ENCODE results near the gene ORC4. TPM values are rescaled to one million over a fixed set of nuclear protein-coding genes. Genes with fewer than 3 reads are reported as not detected.

Gene ORC4
- total and polyA plus RNA-seq, 2 of the 8 experiments (the other 6 are each of a cell fraction or from before 2014, with no cell fraction given), result 22.7 to 63.7 TPM

GRCh38 chr2:147909178-147909577, 111.4 kb downstream of the ORC4 start (continued):
- TF ChIP-seq ASH2L (IDR thresholded peaks at IDR 0.05; ENCODE audit: low read length) (no peak), KDM4A (IDR thresholded peaks at IDR 0.05; ENCODE audit: low read depth, low read length, severe bottlenecking) (no peak)
- TF ChIP-seq, protein P1, sequence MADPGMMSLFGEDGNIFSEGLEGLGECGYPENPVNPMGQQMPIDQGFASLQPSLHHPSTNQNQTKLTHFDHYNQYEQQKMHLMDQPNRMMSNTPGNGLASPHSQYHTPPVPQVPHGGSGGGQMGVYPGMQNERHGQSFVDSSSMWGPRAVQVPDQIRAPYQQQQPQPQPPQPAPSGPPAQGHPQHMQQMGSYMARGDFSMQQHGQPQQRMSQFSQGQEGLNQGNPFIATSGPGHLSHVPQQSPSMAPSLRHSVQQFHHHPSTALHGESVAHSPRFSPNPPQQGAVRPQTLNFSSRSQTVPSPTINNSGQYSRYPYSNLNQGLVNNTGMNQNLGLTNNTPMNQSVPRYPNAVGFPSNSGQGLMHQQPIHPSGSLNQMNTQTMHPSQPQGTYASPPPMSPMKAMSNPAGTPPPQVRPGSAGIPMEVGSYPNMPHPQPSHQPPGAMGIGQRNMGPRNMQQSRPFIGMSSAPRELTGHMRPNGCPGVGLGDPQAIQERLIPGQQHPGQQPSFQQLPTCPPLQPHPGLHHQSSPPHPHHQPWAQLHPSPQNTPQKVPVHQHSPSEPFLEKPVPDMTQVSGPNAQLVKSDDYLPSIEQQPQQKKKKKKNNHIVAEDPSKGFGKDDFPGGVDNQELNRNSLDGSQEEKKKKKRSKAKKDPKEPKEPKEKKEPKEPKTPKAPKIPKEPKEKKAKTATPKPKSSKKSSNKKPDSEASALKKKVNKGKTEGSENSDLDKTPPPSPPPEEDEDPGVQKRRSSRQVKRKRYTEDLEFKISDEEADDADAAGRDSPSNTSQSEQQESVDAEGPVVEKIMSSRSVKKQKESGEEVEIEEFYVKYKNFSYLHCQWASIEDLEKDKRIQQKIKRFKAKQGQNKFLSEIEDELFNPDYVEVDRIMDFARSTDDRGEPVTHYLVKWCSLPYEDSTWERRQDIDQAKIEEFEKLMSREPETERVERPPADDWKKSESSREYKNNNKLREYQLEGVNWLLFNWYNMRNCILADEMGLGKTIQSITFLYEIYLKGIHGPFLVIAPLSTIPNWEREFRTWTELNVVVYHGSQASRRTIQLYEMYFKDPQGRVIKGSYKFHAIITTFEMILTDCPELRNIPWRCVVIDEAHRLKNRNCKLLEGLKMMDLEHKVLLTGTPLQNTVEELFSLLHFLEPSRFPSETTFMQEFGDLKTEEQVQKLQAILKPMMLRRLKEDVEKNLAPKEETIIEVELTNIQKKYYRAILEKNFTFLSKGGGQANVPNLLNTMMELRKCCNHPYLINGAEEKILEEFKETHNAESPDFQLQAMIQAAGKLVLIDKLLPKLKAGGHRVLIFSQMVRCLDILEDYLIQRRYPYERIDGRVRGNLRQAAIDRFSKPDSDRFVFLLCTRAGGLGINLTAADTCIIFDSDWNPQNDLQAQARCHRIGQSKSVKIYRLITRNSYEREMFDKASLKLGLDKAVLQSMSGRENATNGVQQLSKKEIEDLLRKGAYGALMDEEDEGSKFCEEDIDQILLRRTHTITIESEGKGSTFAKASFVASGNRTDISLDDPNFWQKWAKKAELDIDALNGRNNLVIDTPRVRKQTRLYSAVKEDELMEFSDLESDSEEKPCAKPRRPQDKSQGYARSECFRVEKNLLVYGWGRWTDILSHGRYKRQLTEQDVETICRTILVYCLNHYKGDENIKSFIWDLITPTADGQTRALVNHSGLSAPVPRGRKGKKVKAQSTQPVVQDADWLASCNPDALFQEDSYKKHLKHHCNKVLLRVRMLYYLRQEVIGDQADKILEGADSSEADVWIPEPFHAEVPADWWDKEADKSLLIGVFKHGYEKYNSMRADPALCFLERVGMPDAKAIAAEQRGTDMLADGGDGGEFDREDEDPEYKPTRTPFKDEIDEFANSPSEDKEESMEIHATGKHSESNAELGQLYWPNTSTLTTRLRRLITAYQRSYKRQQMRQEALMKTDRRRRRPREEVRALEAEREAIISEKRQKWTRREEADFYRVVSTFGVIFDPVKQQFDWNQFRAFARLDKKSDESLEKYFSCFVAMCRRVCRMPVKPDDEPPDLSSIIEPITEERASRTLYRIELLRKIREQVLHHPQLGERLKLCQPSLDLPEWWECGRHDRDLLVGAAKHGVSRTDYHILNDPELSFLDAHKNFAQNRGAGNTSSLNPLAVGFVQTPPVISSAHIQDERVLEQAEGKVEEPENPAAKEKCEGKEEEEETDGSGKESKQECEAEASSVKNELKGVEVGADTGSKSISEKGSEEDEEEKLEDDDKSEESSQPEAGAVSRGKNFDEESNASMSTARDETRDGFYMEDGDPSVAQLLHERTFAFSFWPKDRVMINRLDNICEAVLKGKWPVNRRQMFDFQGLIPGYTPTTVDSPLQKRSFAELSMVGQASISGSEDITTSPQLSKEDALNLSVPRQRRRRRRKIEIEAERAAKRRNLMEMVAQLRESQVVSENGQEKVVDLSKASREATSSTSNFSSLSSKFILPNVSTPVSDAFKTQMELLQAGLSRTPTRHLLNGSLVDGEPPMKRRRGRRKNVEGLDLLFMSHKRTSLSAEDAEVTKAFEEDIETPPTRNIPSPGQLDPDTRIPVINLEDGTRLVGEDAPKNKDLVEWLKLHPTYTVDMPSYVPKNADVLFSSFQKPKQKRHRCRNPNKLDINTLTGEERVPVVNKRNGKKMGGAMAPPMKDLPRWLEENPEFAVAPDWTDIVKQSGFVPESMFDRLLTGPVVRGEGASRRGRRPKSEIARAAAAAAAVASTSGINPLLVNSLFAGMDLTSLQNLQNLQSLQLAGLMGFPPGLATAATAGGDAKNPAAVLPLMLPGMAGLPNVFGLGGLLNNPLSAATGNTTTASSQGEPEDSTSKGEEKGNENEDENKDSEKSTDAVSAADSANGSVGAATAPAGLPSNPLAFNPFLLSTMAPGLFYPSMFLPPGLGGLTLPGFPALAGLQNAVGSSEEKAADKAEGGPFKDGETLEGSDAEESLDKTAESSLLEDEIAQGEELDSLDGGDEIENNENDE (IDR thresholded peaks at IDR 0.05; ENCODE audit: insufficient replicate concordance, low read length), result no peak

All from H1 (cell line).